NCI-H748 (cell line): ENCODE data around the gene PTPRK.

Experiments
- DNase-seq: peaks from one replicate; lab custom pipeline; 2025; ENCODE audit not compliant: unreplicated experiment; lab: John Stamatoyannopoulos, UW

The PTPRK gene

GRCh38 chr6:128251445-128252340 lies 268.7 kb downstream of the PTPRK start:
- DNase-seq, result no peak

- DNase-seq, result no peak
These were observed 269.9 kb downstream of the PTPRK start for GRCh38 chr6:128250370-128251070.

DNA sequence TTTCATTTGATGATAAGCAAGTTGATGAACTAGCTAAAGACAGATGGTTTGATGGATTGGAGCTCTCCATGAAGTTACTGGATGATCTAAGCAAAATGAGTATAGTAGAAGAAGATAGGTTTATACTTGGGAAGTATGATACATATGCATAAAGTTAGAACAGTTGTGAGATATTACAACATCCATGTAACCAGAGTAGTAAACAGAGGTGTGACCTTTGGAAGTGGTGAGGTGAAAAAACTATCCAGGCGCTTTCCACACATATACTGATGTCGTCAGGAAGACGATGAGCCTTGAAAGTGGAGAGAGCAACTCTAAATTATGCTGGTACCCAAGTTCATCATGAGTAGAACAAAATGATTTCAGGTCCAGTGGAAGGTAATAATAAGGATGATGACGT lies 271.0 kb downstream of the PTPRK start:
- DNase-seq, result no peak

DNA sequence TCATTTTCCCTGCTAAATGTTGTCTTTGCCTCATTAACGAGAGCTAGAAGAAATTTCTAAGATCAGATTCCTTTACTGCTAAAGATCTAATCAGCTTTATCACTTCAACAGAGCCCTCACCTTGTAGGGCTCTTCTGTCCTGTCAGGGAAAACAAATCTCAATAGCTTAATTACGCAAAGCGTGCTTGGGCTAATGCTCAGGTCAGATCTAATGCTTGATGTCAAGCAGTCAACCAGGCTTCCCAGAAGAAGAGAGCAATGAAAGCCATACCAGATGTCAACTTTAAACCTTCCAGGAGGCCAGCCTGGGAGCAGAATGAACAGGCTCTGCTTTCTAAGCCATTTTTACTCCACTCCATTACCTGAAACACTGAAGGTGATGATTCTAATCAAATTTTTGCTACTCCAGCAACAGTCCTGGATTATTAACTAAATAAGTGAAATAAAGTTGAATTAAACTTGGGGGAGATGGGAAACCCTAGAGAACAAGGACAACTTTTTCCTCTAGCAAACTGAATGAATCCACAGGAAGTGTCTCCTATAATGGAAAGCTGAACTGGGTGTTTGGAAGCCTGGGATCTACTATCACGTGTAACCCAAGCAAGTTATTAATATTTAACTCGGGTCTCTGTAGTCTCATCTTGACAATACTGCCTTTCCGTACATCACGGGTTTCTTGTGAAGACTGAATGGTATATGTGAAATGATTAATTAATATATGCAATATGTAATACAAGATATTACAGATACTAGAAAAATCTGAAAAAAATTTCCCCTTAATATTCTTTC lies 273.7 kb downstream of the PTPRK start:
- no peak for DNase-seq

DNA sequence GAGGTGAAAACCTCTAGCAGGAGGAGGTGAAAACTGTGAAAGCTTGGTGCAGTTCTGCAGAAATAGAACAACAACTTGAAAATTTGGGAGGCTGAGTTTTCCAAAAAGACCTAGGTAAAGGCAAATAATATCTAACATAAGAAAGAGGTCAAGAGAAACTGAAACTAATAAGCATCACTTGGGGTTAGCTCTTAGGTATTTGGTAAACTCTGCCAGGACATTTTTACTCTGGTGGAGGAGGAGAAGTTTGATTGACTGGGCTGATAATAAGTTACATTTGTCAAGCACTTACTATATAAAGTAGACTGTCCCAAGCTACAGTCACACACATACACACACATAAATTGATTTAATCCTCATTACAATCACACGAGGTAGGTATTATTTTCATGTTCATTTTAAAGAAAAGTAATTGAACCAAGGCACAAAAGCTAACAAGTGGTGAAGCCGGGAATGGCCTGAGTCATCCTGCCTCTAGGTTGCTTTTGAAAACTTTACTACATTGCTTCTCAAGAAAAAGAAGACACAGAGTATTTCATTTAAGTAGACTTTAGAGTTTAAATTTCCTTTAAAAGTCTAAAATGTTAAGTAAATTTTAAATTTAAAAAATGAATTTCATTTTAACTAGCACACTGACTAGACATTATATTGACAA lies 275.5 kb downstream of the PTPRK start:
- DNase-seq, result no peak

DNA sequence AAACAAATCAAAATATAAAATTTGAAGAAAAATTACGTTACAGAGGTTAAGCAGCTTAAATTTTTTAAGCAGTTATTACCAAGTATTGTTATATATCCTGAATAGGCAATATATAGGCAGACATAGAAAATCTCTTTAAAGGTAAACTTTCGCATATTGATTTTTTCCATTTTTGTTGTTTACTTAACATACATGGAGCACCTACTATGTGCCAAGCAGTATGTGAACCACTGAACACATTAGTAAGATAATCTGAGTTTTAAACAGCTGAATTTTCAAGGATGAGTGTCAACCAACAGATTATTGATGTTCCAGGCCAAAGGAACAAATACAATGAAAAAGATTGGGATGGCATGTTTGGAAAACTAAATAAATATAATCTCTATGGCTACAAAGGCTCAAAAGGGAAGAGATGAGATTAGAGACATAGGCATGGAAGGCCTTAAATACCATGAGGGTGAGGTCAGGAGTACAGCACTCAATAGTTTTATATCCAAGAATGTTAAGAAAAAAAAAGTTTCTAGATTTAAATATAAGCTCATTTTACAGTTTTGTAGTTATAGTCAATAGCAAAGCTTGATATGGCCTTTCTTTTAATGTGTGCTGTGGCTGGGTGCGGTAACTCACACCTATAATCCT lies 277.5 kb downstream of the PTPRK start:
- DNase-seq, result no peak

- DNase-seq, result no peak
These were observed 279.2 kb downstream of the PTPRK start for GRCh38 chr6:128241216-128241615.

GRCh38 chr6:128240024-128240428 lies 280.4 kb downstream of the PTPRK start:
- DNase-seq, result no peak

DNA sequence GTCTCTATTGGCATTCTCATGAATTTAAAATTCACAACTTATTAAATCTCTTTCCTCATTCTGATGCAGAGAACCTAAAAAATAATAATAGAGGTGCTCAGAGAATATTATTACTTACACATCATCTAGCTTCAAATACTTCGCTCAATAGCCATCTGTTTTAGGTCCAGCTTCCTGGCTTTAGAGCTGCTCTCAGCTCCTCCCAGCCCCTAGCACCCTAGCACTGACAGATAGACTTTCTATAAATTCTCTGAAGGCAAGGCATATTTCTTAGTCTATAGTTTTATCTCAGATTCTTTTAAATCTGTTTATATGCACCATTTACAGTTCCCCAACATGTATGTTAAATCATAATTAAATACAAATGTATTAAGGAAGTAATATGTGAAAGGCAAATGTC lies 281.3 kb downstream of the PTPRK start:
- DNase-seq, result no peak

- DNase-seq, result no peak
These were observed 282.2 kb downstream of the PTPRK start for GRCh38 chr6:128238225-128238624.

DNA sequence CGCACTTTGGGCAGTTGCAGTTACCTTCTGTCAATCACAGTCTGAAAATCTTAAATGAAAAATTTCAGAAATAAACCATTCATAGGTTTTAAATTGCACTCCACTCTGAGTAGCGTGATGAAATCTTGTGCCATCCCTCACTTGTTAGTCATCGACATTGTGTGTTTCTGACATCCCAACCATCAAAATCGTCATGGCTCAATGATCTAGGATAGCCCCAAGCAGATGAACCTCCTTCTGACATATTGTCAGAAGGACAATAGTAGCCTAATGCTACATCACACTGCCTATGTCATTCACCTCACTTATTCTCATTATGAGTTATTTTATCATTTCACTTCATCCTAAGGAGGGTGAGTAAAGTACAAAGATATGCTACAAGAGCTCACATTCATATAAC lies 284.8 kb downstream of the PTPRK start:
- no peak for DNase-seq

DNA sequence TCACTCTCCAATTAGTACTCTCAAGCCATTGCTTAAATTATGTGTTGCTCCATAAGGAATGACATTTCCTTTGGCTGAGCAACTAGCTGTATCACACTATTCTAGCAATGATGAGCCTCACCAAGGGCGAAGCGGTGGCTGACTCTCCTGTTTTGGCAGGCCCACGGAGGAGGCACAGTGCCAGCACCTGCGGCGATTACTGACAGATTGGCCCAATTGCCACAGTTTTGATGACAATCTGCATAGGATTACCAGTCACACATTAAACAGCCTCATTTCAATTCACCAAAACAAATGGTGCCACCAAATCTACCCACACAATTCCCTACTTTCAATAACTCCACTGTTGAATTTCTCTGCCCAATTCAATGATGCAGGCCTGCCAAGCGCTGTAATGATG lies 286.9 kb downstream of the PTPRK start:
- peak; percentile 38 for DNase-seq

DNA sequence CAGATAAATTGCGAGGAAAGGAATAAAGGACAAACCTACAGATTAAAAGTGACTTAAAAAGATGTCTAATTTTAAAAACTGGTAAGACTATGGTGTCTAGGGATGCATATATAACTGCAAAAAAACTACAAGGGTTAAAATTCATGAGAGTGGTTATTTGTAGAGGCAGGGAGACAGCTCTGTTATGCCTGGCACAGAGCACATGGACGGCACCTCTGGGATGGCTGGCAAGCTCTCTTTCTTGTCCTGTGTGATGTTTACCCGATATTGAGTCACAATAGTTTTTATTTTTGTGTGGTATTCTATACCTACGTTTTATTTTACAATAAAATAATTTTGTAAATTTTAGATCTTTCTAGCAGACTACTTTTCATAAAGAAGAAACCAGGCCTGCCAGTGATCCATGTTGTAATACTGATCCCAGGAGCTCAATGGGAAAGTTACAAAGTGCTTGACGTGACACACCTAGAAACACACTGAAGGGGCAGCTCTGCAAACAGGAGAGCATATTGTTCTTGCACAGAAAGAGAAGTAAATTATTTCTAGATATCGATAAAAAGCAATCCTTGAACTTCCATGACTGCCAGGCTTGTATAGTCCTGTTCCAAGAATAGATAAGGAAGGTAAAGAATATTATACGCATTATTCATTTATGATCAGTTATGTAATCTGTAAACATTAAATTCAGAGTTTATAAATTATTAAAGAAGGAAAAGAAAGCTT lies 290.0 kb downstream of the PTPRK start:
- no peak for DNase-seq

DNA sequence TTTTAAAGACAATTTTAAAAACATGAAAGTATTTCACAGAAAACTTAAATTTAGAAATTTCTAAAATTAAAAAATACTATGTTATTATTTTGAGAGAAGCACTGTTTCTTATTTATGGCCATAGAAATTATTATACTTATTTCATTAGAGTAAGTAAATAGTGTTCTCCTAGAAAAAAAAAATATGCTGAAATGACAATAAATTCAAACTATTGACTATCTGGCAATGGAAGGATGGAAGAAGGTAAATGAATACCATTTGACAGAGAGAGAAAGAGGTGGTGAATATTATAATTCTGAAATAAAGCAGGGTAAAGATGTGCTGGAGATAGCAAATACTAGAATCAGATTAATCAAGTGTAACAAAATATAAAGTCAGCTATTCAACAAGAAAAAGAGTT lies 294.8 kb downstream of the PTPRK start:
- DNase-seq, result no peak

- DNase-seq, result no peak
These were observed 303.5 kb downstream of the PTPRK start for GRCh38 chr6:128216917-128217316.

GRCh38 chr6:128209771-128210170 lies 310.6 kb downstream of the PTPRK start:
- no peak for DNase-seq

- no peak for DNase-seq
These were observed 311.4 kb downstream of the PTPRK start for GRCh38 chr6:128208851-128209580.

- DNase-seq, result peak; percentile 2
These were observed 312.3 kb downstream of the PTPRK start for GRCh38 chr6:128208078-128208477.
